ENCODE measurements around the gene DCAF5. TPM values are rescaled to one million over a fixed set of nuclear protein-coding genes. Genes with fewer than 3 reads are reported as not detected.

Gene DCAF5
- total RNA-seq, 1 donor from 2014 or later: 53.4 TPM

DNA sequence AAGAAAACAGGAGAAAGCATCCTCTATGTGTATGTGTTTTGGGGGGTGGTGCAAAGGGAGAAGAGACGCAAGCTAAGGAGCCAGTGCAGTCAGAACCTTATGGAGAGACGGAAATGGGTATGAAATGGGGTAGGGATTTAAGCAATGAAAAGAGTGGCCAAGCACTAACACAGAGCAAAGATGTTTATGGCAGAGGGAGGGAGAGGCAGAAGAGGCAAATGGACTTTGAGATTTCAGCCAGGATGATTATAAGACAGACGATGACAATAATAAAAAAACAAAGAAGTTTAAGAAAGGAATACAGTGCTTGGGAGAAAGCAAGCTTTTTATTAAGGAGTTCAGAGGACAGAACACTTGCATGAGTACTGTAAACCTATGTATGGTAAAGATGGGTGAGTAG lies 44.6 kb downstream of the DCAF5 start:
- intact Hi-C loops (cut with DNase I): loop anchor here (5.0 to 10.0 kb wide), 2 partner anchors 194 to 246 kb away; no protein-coding TSS in a partner anchor
- no peak for DNase-seq
- ATAC-seq (ENCODE audit: poor library complexity): no peak

DNA sequence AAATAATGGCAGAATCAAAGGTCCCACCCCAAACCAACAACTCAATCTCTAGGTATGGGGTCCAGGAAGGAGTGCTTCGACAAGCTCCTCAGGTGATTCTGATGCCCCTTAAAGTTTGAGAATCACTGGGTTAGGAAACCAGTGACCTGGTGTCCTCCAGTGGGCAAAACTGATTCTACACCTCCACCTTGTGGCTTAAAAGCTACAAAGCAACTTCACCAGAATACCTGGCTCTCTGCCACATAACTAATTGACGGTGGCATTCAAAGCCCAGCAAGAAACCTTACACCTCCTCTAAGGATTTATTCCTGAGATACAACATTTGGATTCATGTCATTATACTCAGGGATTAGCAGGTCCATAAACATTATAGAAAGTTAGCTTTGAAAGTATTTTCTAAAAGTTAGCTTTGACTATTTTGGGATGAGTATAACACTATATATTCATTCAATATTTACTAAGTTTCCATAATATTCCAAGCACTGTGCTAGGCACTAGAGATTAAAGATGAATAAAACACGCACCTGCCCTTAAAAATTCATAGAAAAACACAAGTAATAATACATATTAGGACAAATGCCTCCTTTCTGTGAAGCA lies 45.4 kb downstream of the DCAF5 start:
- ATAC-seq (ENCODE audit: poor library complexity): peak; percentile 76
- no peak for DNase-seq
- intact Hi-C loops (cut with DNase I): loop anchor here (5.0 to 10.0 kb wide), 2 partner anchors 193 to 245 kb away; no protein-coding TSS in a partner anchor

DNA sequence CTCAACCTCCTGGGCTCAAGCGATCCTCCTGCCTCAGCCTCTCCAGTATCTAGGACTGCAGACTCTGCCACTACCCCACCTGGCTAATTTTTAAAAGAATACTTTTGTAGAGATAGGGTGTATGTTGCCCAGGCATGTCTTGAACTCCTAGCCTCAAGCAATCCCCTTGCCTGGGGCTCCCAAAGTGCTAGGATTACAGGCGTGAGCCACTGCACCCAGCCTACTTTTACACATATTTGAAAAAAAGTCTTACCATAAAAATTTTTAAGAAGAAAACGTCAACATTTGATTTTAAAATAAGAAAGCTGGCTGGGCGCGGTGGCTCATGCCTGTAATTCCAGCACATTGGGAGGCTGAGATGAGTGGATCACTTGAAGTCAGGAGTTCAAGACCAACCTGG lies 46.5 kb downstream of the DCAF5 start:
- intact Hi-C loops (cut with DNase I): loop anchor here (5.0 to 10.0 kb wide), 2 partner anchors 192 to 244 kb away; no protein-coding TSS in a partner anchor
- ATAC-seq (ENCODE audit: poor library complexity) (no peak), DNase-seq (no peak)

DNA sequence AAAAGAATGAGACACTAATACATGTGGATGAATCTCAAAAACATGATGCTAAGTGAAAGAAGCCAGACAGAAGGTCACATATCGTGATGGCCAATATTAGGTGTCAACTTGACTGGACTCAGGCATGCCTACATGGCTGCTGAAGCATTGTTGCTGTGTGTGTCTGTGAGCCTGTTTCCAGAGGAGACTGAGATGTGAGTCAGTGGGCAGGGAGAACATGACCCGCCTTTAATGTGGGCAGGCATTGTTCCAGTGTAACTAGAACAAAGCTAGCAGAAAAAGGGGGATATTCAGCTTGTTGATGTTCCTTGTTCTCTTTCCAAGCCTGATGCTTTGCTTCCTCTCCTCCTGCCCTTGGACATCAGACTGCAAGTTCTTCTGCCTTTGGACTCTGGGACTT lies 47.6 kb downstream of the DCAF5 start:
- ATAC-seq (ENCODE audit: poor library complexity): no peak
- intact Hi-C loops (cut with DNase I): loop anchor here (5.0 to 10.0 kb wide), 2 partner anchors 191 to 243 kb away; no protein-coding TSS in a partner anchor

DNA sequence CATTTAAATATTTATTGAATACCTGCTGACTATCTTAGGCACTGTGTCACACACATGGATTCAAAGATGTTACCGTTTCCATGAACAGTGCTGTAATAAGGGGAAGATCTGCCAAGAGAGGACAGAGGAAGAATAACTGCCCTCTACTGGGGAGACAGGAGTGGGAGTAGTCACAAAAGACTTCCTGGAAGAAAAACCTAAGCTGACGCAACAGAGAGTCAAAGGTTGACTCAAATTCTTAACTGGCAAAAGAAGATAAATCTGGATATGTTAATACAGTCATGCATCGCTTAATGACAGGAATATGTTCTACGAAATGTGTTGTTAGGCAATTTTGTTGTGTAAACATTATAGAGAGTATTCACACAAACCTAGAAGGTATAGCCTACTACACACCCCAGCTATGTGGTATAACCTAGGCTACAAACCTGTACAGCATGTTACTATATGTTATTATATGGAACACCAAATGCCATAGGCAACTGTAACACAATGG lies 51.5 kb downstream of the DCAF5 start:
- intact Hi-C loops (cut with DNase I): loop anchor here (10.0 kb wide), 1 partner anchor 187 kb away; no protein-coding TSS in a partner anchor
- no peak for DNase-seq
- peak; percentile 90 for ATAC-seq (ENCODE audit: poor library complexity)

More for the DNA sequence above, 47.6 kb downstream of the DCAF5 start:
- DNase-seq: no peak

DNA sequence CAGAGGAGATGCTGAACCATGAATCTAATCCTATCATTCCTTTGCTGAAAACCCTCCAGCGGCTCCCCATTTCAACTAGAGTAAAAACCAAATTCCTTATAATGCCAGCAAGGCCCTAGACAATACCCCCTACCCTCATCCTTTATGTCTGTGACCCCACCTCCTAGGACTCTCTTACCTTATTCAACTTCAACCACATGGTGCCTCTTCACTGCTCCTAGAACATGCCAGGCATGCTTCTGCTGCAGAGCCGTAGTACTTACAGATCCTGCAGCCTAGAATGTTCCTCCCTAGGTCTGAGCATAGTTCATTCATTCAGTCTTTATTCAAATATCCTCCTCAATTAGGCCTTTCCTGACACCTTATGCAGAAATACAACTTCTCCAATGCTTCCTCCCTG lies 54.9 kb downstream of the DCAF5 start:
- intact Hi-C loops (cut with DNase I): no loop called here
- ATAC-seq (ENCODE audit: poor library complexity) (no peak), DNase-seq (no peak)

DNA sequence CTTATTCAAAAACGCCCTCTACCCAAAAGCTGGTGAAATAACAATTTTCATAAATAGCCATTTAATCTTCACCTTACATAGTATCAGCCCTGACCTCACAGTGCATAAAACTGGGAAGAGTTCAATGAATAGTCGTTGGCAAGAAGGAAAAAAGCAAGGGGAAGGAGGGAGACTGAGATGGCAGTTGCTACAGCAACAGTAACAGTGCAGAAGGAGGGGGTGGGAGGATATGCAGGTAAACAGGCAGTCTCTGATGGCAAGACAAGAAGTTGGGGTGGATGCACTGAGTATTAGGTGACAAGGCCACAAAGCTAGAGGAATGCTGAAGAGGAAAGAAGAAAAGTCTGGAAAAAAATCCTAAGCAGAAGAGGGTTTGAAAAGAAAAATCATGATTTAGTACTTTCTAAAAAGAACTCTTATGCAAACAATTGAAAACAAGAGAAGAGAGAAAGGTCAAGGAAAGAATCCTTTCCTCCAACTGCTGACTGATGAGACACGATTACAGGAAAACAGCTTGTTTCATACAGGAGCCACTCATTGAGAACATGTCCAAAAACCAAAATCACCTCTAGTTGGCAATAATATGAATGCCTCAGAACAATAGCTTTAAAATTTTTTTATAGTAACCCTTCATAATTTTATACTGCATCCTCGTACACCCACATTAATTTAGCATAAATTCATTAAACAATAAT lies 56.0 kb downstream of the DCAF5 start:
- DNase-seq (no peak), ATAC-seq (ENCODE audit: poor library complexity) (no peak)
- intact Hi-C loops (cut with DNase I): no loop called here

DNA sequence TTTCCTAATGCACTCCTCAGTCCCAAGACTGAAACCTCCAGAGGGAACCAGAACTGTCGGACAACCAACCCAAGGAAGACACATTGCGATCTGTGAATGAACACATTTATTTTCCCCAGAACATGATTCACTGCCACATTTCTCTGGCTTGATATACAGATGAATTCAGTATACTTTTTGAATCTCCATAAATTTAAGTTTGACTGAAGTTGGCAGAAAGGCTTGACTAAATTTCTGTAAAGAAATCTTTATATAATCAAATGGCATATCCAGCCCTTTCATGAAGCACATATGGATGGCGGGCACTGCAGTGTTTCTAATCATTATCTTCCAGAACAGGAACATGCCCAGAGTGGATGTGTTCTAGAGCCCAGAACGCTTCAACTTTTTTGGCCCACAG lies 56.7 kb downstream of the DCAF5 start:
- intact Hi-C loops (cut with DNase I): no loop called here
- ATAC-seq (ENCODE audit: poor library complexity): no peak
- DNase-seq: no peak

DNA sequence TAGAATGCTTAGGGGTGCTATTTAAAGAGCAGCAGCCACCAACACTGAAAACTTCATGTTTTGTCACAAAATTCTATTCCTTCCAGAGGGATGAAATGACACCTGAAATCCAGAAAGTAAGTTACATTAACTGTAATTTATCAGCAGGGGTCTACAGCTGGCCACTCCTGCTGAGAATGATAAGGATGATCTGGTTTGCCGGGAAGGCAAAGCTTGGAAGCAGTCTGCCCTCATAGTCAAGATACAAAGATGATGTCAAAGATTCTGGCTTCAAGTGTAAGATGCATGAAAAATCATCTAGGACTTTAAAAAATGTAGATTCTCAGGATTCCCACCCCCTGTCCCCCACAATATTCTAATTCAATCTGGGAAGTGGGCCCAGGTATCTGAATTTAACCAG lies 58.4 kb downstream of the DCAF5 start:
- ATAC-seq (ENCODE audit: poor library complexity): no peak
- intact Hi-C loops (cut with DNase I): no loop called here
- no peak for DNase-seq

DNA sequence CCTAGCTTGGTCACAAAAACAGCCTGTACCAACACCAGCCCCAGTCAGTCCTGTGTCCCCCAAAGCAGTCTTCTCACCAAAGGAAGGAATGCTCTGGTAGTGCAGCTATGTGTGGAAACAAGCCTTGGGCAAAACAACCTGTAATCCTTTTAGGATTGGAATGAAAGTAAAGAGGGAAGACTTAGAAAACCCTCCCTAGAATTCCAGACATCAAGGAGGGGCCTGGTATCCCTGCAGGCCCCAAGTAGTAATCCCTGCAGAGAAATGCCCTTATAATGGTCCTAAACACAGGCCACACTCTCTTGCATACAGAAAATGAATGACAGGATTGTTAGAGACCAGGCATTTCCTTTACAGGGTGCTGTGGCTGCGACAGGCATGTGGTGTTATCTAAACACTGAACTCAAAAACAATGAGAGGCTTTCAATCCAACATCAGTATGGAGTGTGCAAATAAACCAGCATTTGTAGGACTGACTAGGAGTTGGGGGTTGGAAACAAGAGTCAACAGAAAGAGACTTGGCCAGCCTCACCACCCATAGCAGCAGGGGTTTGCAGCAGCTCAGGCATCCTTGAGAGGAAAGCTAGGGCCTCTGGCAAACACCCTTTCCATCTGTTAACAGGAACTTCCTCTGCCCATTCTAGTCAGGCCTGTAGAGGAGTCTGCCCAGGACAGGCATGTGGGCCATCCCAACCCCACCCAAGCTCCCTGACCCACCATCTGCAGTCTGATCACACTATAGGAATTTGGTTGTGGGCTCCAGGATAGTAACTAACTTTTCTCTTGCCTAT lies 59.1 kb downstream of the DCAF5 start:
- intact Hi-C loops (cut with DNase I): no loop called here
- ATAC-seq (ENCODE audit: poor library complexity) (no peak), DNase-seq (no peak)

DNA sequence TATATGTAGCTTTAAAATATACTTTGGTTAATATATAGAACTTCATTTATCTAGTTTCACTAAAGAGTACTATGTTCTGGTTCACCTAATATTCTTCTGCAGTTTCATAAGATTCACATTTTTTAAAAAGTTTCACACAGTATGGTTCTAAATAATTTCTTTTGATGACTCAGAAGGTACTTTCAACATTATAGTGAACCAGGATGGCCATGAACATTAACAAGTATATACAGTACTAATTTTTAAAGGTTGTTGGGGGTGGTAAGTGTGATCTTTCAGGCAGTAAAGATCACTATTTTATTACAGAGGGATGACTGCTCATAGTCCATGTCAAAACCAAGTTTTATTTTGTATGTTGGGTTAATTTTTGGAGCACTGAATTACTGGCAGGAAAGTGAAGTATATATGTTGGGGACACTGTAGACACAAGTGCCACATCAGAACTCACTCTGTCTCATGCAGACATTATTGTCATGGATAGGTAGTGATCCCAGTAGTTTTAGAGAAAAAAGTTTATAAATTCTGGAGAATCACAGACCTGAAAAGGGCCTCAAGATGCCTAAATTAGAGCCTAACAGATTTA lies 60.0 kb downstream of the DCAF5 start:
- no peak for ATAC-seq (ENCODE audit: poor library complexity)
- intact Hi-C loops (cut with DNase I): no loop called here
- DNase-seq: no peak

DNA sequence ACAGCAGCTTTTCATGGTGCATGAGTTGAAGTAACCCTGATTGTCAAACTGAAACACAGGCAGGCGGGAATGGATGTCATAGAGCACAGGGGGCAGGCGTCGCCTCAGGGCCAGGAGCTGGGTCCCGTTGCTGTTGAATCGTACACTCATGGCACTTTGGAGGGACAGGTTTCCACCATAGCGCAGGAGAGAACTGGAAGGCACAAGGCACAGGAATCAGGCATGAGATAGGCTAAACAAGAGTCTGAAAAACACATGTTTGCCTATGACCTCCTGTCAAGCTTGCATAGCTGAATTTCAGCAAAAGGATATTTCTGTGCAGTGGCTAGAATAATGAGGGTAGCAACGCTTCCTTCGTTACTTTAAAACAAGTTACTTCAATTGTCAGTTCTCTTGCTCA lies 61.2 kb downstream of the DCAF5 start:
- DNase-seq (no peak), ATAC-seq (ENCODE audit: poor library complexity) (no peak)
- intact Hi-C loops (cut with DNase I): no loop called here

DNA sequence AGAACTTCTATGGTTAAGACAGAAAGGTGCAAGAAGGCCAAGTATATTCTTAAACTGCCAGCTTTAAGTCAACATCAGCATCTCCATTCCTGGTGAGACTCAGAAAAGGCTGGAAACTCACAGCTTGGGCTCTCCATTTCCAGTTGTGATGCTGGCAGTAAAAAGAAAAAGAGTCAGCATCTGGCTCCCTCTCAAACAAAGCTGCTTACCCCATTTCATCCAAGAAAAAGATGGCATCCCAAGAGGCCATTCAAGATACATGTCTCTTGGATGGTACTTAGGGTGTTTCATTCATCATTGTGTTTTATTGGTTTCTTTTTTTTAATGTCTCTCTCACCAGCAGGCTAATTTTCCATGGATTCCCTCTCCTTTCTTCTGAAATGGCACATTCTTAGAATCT lies 61.9 kb downstream of the DCAF5 start:
- intact Hi-C loops (cut with DNase I): no loop called here
- no peak for ATAC-seq (ENCODE audit: poor library complexity)
- DNase-seq: no peak

DNA sequence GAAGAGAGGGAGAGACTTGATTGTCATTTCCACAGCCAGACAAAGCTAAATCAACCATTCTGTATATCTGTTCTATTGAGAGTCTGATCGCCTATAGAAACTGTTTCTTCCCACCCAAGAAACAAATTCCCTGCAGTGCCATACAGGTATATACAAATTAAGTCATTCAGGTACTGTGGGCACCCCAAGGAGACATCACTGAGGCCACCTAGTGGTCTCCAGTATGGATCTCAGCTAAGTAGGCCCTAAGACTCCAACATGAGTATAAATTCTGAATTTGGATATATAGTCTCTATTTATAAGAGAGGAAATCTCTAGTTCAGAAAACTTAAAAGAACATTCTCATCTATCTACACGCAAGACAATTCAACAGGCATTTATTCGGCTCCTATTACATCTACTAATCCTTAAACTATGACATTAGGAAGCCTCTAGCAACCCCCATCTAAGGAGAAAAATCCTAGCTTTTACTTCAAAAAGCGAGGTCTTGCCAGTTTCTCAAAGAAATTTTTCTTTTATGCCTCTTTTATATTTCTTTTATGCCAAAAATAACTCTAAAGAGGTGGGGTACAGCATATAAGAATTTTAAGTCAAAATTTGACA lies 62.6 kb downstream of the DCAF5 start:
- intact Hi-C loops (cut with DNase I): no loop called here
- ATAC-seq (ENCODE audit: poor library complexity) (peak; percentile 67), DNase-seq (no peak)

DNA sequence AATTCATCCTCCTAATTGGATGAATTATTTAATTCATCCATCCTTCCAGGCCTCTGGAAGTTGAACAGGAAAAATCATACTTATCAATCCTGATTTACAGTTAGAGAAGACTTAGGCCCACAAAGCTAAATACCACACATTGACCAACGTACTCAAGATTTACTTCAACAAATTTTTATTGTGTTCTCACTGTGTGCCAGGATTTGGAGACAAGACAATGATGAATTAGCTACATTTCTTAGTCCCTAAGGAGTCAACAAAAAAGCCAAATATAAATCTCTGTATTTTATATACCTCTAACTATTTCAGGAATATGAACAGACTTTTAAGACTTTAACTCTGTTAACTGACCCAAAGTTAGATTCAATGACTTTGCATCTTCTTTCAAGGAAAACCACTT lies 63.9 kb downstream of the DCAF5 start:
- DNase-seq (no peak), ATAC-seq (ENCODE audit: poor library complexity) (no peak)
- intact Hi-C loops (cut with DNase I): no loop called here

DNA sequence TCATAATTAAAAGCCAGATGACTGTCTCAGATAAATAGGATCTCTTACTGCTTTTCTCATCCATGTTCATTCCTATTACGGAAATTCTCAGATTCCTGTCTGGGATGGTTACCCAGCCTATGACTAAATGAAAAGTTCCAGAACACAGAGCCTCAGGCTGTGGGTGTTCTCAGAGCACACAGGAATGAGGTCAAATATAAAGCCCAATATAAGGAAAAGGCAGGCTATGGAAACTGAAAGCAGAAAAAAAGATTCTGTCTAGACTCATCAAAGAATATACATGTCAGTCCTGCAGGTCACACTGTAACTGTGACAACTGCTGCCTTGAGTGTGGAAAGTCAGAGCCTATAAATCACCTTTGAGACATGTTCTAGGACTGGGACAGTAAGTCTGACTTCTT lies 64.3 kb downstream of the DCAF5 start:
- intact Hi-C loops (cut with DNase I): no loop called here
- no peak for ATAC-seq (ENCODE audit: poor library complexity)
- no peak for DNase-seq

DNA sequence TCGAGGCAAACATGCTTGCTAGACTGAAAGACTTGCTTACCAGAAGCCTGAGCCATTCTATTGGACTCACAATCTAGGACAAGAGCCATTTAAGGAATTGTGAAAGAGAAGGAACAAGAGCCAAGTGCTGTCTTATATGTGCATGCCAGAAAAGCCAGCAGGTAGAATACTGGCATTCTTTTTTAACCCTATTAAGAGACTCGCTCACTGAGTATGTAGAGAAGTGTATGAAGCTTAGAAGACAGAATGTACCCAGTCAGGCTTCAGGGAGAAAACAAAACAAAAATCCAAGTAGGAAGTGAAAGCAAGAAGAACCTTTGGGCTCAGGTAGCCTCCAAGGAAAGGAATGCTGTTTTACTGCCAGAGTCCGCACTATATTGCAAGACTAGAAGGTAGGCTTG lies 65.9 kb downstream of the DCAF5 start:
- intact Hi-C loops (cut with DNase I): no loop called here

DNA sequence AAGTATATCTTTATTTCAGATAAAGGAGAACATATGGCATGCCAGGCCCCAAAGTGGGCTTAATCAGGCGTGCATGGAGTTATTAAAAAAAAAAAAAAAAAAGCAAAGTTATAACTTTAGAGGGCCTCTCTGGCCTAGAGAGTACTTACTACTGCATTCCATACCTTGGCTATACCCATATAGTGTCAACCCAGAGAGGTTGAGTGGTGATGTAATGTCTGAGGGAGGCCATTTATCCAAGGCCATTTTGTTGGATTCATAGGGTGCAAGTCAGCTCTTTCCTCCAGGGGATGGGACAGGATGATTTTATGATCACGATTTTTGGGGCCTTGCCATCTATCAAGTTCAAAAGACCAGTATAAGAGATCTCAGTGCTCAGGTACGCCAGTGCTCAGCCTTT lies 66.4 kb downstream of the DCAF5 start:
- DNase-seq (no peak), ATAC-seq (ENCODE audit: poor library complexity) (no peak)
- intact Hi-C loops (cut with DNase I): no loop called here

More for the DNA sequence above, 65.9 kb downstream of the DCAF5 start:
- peak; percentile 63 for ATAC-seq (ENCODE audit: poor library complexity)
- DNase-seq: no peak

DNA sequence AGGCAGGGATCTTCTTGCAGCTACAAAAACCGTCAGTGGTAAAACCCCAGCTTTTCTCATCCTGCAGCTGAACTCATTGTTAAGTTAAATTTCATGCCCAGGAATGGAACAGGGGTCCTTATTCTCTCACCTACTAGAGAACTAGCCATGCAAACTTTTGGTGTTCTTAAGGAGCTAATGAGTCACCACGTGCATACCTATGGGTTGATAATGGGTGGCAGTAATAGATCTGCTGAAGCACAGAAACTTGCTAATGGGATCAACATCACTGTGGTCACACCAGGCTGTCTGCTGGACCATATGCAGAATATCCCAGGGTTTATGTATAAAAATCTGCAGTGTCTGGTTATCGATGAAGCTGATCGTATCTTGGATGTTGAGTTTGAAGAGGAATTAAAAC lies 68.9 kb downstream of the DCAF5 start:
- intact Hi-C loops (cut with DNase I): no loop called here

More for the DNA sequence above, 68.9 kb downstream of the DCAF5 start:
- DNase-seq (no peak), ATAC-seq (ENCODE audit: poor library complexity) (no peak)

Measured in Right ventricle myocardium superior (tissue), 1 donor.